Keratinocyte (primary cell): ENCODE data around the gene TSPEAR. TPM values are rescaled to one million over a fixed set of nuclear protein-coding genes. Genes with fewer than 3 reads are reported as not detected.

Experiments used
- DNase-seq: peaks from one replicate; pipeline ENCODE4 v3.0.0-alpha.2; 2011; ENCODE audit warnings: low read depth, missing footprints, low spot score
- FAIRE-seq: peaks from 2 replicates; lab custom pipeline; 2011; peaks lifted over from hg19 to GRCh38; lab: Jason Lieb, UNC
- H2AFZ ChIP-seq: 2 replicates; pipeline ENCODE4 v1.6.0; 2012; ENCODE audit warnings: low read length, control low read depth, inconsistent platforms; ENCODE audit not compliant: control insufficient read depth
- H3K27ac ChIP-seq: 2 replicates; pipeline ENCODE4 v1.5.1; 2011; ENCODE audit warnings: low read length; ENCODE audit not compliant: control insufficient read depth, insufficient read depth
- H3K27me3 ChIP-seq: 3 replicates; pipeline ENCODE4 v1.6.0; 2011; ENCODE audit warnings: low read length; ENCODE audit not compliant: control insufficient read depth, insufficient read depth; ENCODE audit errors: extremely low read depth
- H3K36me3 ChIP-seq, 2 experiments: 2 replicates in 1 of 2; 3 replicates in 1 of 2; pipeline ENCODE4 v1.5.1; 2011; ENCODE audit warnings: low read length in 2 of 2, mild to moderate bottlenecking in 1 of 2; ENCODE audit not compliant: control insufficient read depth in 2 of 2, insufficient read depth in 2 of 2; ENCODE audit errors: extremely low read depth in 1 of 2
- H3K4me1 ChIP-seq: 3 replicates; pipeline ENCODE4 v1.5.1; 2011; ENCODE audit warnings: low read length; ENCODE audit not compliant: control insufficient read depth, insufficient read depth; ENCODE audit errors: extremely low read depth
- H3K4me2 ChIP-seq: 3 replicates; pipeline ENCODE4 v1.6.0; 2011; ENCODE audit warnings: low read depth, low read length; ENCODE audit not compliant: control insufficient read depth, insufficient read depth; ENCODE audit errors: extremely low read depth
- H3K4me3 ChIP-seq, 3 experiments: fragments of 200-600 bp in 1 of 3; sonication (generic) in 1 of 3; 2 replicates in 2 of 3; 3 replicates in 1 of 3; pipeline ENCODE4 v1.5.1; 2011 to 2016; ENCODE audit warnings: low read length in 3 of 3, mild to moderate bottlenecking in 3 of 3, control low read depth in 2 of 3, inconsistent platforms in 1 of 3, low read depth in 1 of 3, mixed read lengths in 1 of 3, mixed run types in 1 of 3, moderate library complexity in 1 of 3; ENCODE audit not compliant: control insufficient read depth in 2 of 3, insufficient read depth in 2 of 3; ENCODE audit errors: extremely low read depth in 1 of 3
- H3K79me2 ChIP-seq: 2 replicates; pipeline ENCODE4 v1.6.0; 2012; ENCODE audit warnings: low read length; ENCODE audit not compliant: control insufficient read depth, insufficient read depth
- H3K9ac ChIP-seq: 3 replicates; pipeline ENCODE4 v1.6.0; 2011; ENCODE audit warnings: low read length; ENCODE audit not compliant: control insufficient read depth, insufficient read depth; ENCODE audit errors: extremely low read depth
- H3K9me1 ChIP-seq: 3 replicates; pipeline ENCODE4 v1.6.0; 2011; ENCODE audit warnings: low read length; ENCODE audit not compliant: control insufficient read depth, insufficient read depth; ENCODE audit errors: extremely low read depth
- H3K9me3 ChIP-seq: 2 replicates; pipeline ENCODE4 v1.5.1; 2012; ENCODE audit warnings: low read depth, low read length; ENCODE audit not compliant: control insufficient read depth
- H4K20me1 ChIP-seq: 3 replicates; pipeline ENCODE4 v1.6.0; 2011; ENCODE audit warnings: low read length; ENCODE audit not compliant: control insufficient read depth, insufficient read depth; ENCODE audit errors: extremely low read depth
- CTCF ChIP-seq, 3 experiments: IDR thresholded peaks in 1 of 3; conservative IDR thresholded peaks in 1 of 3; optimal IDR thresholded peaks in 1 of 3; 2 replicates in 2 of 3; 3 replicates in 1 of 3; pipeline versions ENCODE3 to v1.5.1; 2011; ENCODE audit warnings: low read length in 3 of 3, mild to moderate bottlenecking in 3 of 3, moderate library complexity in 2 of 3, control low read depth in 1 of 3, inconsistent platforms in 1 of 3; ENCODE audit not compliant: insufficient read depth in 2 of 3; ENCODE audit errors: extremely low read depth in 1 of 3
- EZH2 ChIP-seq: IDR thresholded peaks from one replicate; pipeline ENCODE4 v1.6.1; 2012; ENCODE audit warnings: inconsistent platforms, mild to moderate bottlenecking, low read length, moderate library complexity
- dilution Hi-C: fragments of 300-500 bp; cut with MboI; formaldehyde crosslinking; loops from one replicate; pipeline ENCODE4 v1.7.0; 2020; ENCODE audit warnings: low sequenced_read_pairs; ENCODE audit not compliant: extremely low pct_ligation_motif_present
- polyA plus RNA-seq, 5 experiments: library from polyadenylated mRNA; depleted of rRNA in 3 of 5; stranded (reverse) in 3 of 5; stranded (forward) in 1 of 5; unstranded in 1 of 5; fragments of >200 nt; gene quantifications; 1 replicate in 1 of 5; 2 replicates in 3 of 5; 3 replicates in 1 of 5; pipeline versions ENCODE4 v1.2.1 to v1.2.3, GENCODE V29; 2011 to 2012; ENCODE audit warnings: missing spikeins in 2 of 5, low read depth in 1 of 5, low replicate concordance in 1 of 5

Gene TSPEAR
- polyA plus RNA-seq, 1 donor (not counting 4 experiments of a cell fraction or from before 2014, with no cell fraction given): 0.12 TPM

- TF ChIP-seq CTCF (optimal IDR thresholded peaks at IDR 0.05 in 1 of 3, IDR thresholded peaks at IDR 0.05 in 1 of 3, conservative IDR thresholded peaks at IDR 0.05 in 1 of 3; ENCODE audit: extremely low read depth in 1 of 3, insufficient read depth in 2 of 3, low read length in 3 of 3): no peak
- no peak for TF ChIP-seq EZH2
- dilution Hi-C loops: no loop called here
- Histone ChIP-seq H3K27me3 (peaks cover 19% of the 10 kb centered on the region), H3K79me2 (no peaks in the 10 kb centered on the region), H3K9me1 (no peaks in the 10 kb centered on the region), H3K4me2 (peak within 1 kb of the TSS; percentile 78), H3K27ac (no peak within 1 kb of the TSS), H3K36me3 (no peaks in the 10 kb centered on the region), H3K4me1 (no peaks in the 10 kb centered on the region), H3K9me3 (no peaks in the 10 kb centered on the region), H3K4me3 (peak within 1 kb of the TSS; percentile 52 to 83 (median 63)), H2AFZ (peak within 1 kb of the TSS; percentile 81), H3K9ac (peak within 1 kb of the TSS; percentile 41), H4K20me1 (no peaks in the 10 kb centered on the region)
- FAIRE-seq: peak; percentile 9
- DNase-seq: peak; percentile 41
These were observed 256.4 kb downstream of the TSPEAR start, which contains the start of gene LRRC3 for GRCh38 chr21:44454747-44455523. LRRC3 (plus strand) TSS chr21:44455510; CDS start chr21:44456645, 1,135 bp downstream.

- Histone ChIP-seq H4K20me1 (no peaks in the 10 kb centered on the region), H3K9ac (no peak overlapping the region), H3K4me3 (no peak overlapping the region), H3K27ac (no peak overlapping the region), H3K9me3 (no peaks in the 10 kb centered on the region), H2AFZ (no peak overlapping the region), H3K79me2 (no peaks in the 10 kb centered on the region), H3K9me1 (no peaks in the 10 kb centered on the region), H3K4me2 (no peak overlapping the region), H3K4me1 (no peaks in the 10 kb centered on the region), H3K36me3 (no peaks in the 10 kb centered on the region), H3K27me3 (peaks cover 20% of the 10 kb centered on the region)
- no peak for TF ChIP-seq EZH2
- no peak for TF ChIP-seq CTCF (optimal IDR thresholded peaks at IDR 0.05 in 1 of 3, IDR thresholded peaks at IDR 0.05 in 1 of 3, conservative IDR thresholded peaks at IDR 0.05 in 1 of 3; ENCODE audit: extremely low read depth in 1 of 3, insufficient read depth in 2 of 3, low read length in 3 of 3)
- no peak for DNase-seq
- FAIRE-seq: no peak
- dilution Hi-C loops: no loop called here
These were observed 257.3 kb downstream of the TSPEAR start for GRCh38 chr21:44454058-44454457.
